ENCODE data around the gene SMAD4. TPM values are rescaled to one million over a fixed set of nuclear protein-coding genes. Genes with fewer than 3 reads are reported as not detected.

Gene SMAD4
- total and polyA plus RNA-seq, 4 donors, result 9.3 to 65.3 (median 29.1) TPM

- H3K27ac ChIP-seq (ENCODE audit: low read depth in 1 of 2, low read length in 2 of 2), result no peak overlapping the region
- DNase-seq (ENCODE audit: low spot score), result no peak
- 93% methylated on average over 3 of the region's 3 CpGs for WGBS
- H3K4me1 ChIP-seq (ENCODE audit: control insufficient read depth in 4 of 4, insufficient read depth in 4 of 4, low read length in 3 of 4), result peaks cover 3 to 14% (median 11%) of the 10 kb centered on the region in 4 donors
- TF ChIP-seq ZBTB33 (IDR thresholded peaks at IDR 0.05), result no peak
- H3K4me3 ChIP-seq (ENCODE audit: low read depth in 1 of 3, low read length in 3 of 3), result no peak overlapping the region
- no peaks in the 10 kb centered on the region for H3K27me3 ChIP-seq (ENCODE audit: control insufficient read depth in 4 of 4, insufficient read depth in 4 of 4, low read length in 3 of 4)
- H3K9me3 ChIP-seq (ENCODE audit: control insufficient read depth in 4 of 4, low read length in 3 of 4), result no peaks in the 10 kb centered on the region
- H3K9ac ChIP-seq (ENCODE audit: low read depth in 1 of 2, low read length in 2 of 2), result no peak overlapping the region
- no peaks in the 10 kb centered on the region for H3K36me3 ChIP-seq (ENCODE audit: control insufficient read depth in 4 of 4, insufficient read depth in 3 of 4, low read depth in 1 of 4, low read length in 3 of 4)
Measured at GRCh38 chr18:51127664-51128063, 97.7 kb downstream of the SMAD4 start.

- no peaks in the 10 kb centered on the region for H3K27me3 ChIP-seq (ENCODE audit: control insufficient read depth in 4 of 4, insufficient read depth in 4 of 4, low read length in 3 of 4)
- no peak overlapping the region for H3K27ac ChIP-seq (ENCODE audit: low read depth in 1 of 2, low read length in 2 of 2)
- H3K9ac ChIP-seq (ENCODE audit: low read depth in 1 of 2, low read length in 2 of 2), result no peak overlapping the region
- H3K9me3 ChIP-seq (ENCODE audit: control insufficient read depth in 4 of 4, low read length in 3 of 4), result no peaks in the 10 kb centered on the region
- 84% methylated on average over 4 of the region's 4 CpGs for WGBS
- H3K36me3 ChIP-seq (ENCODE audit: control insufficient read depth in 4 of 4, insufficient read depth in 3 of 4, low read depth in 1 of 4, low read length in 3 of 4), result no peaks in the 10 kb centered on the region
- peaks cover 5 to 23% (median 15%) of the 10 kb centered on the region in 4 donors for H3K4me1 ChIP-seq (ENCODE audit: control insufficient read depth in 4 of 4, insufficient read depth in 4 of 4, low read length in 3 of 4)
- TF ChIP-seq ZBTB33 (IDR thresholded peaks at IDR 0.05), result no peak
- no peak for TF ChIP-seq FOXA2 (IDR thresholded peaks at IDR 0.05)
- no peak for TF ChIP-seq FOXA1 (IDR thresholded peaks at IDR 0.05)
- TF ChIP-seq SP1 (IDR thresholded peaks at IDR 0.05), result no peak
- no peak for TF ChIP-seq MAX (IDR thresholded peaks at IDR 0.05)
- no peak for TF ChIP-seq CTCF (IDR thresholded peaks at IDR 0.05; ENCODE audit: low read depth, low read length, missing input control)
- TF ChIP-seq ATF3 (IDR thresholded peaks at IDR 0.05), result no peak
- TF ChIP-seq JUND (IDR thresholded peaks at IDR 0.05), result no peak
- TF ChIP-seq REST (IDR thresholded peaks at IDR 0.05), result no peak
- TF ChIP-seq RAD21 (IDR thresholded peaks at IDR 0.05), result no peak
- TF ChIP-seq TAF1 (conservative IDR thresholded peaks at IDR 0.05), result no peak
- no peak for DNase-seq (ENCODE audit: low spot score)
- no peak overlapping the region for H3K4me3 ChIP-seq (ENCODE audit: low read depth in 1 of 3, low read length in 3 of 3)
Measured at GRCh38 chr18:51128533-51128932, 98.5 kb downstream of the SMAD4 start.

Data from liver (tissue), 9 donors.